Endothelial cell of umbilical vein (primary cell): Measurements from ENCODE around the gene DPP10. TPM values are rescaled to one million over a fixed set of nuclear protein-coding genes. Genes with fewer than 3 reads are reported as not detected.

Experiments
- BruUV-seq: library from RNA; stranded (reverse); fragments of 400-500 nt; replicated peaks from 2 replicates; lab custom pipeline; 2021; lab: Mats Ljungman, UMichigan
- CTCF ChIA-PET: fragments of 300-600, 350-600 bp; sonication (Branson Sonifier 250); formaldehyde crosslinking; loops from one replicate; lab custom pipeline; 2021; ENCODE audit warnings: antibody characterized with exemption, inconsistent platforms; lab: Charles Lee
- POLR2A ChIA-PET: fragments of 300-600, 350-600 bp; sonication (Branson Sonifier 250); formaldehyde crosslinking; loops from one replicate; lab custom pipeline; 2021; ENCODE audit warnings: antibody characterized with exemption, inconsistent platforms; lab: Charles Lee
- DNase-seq: peaks from one replicate; pipeline ENCODE4 v3.0.0-alpha.2; 2011; ENCODE audit warnings: low read depth, low spot score
- FAIRE-seq: peaks from 2 replicates; lab custom pipeline; 2011; peaks lifted over from hg19 to GRCh38; lab: Jason Lieb, UNC
- H2AFZ ChIP-seq: 2 replicates; pipeline ENCODE4 v1.6.0; 2012; ENCODE audit warnings: low read depth, low read length, control low read depth, inconsistent platforms
- H3K27ac ChIP-seq: 2 replicates; pipeline ENCODE4 v1.5.1; 2011; ENCODE audit warnings: low read depth, mild to moderate bottlenecking, control low read depth, low read length, moderate library complexity; ENCODE audit not compliant: insufficient read depth
- H3K27me3 ChIP-seq, 2 experiments: 2 replicates each; pipeline versions ENCODE4 v1.6.0 to v1.6.1; 2011; ENCODE audit warnings: low read length in 2 of 2, mixed read lengths in 1 of 2; ENCODE audit not compliant: control insufficient read depth in 2 of 2, insufficient read depth in 2 of 2
- H3K36me3 ChIP-seq, 2 experiments: 2 replicates in 1 of 2; 3 replicates in 1 of 2; pipeline ENCODE4 v1.5.1; 2011; ENCODE audit warnings: low read length in 2 of 2, mild to moderate bottlenecking in 1 of 2, moderate library complexity in 1 of 2; ENCODE audit not compliant: control insufficient read depth in 2 of 2, insufficient read depth in 2 of 2; ENCODE audit errors: extremely low read depth in 1 of 2
- H3K4me1 ChIP-seq: 3 replicates; pipeline ENCODE4 v1.5.1; 2011; ENCODE audit warnings: mild to moderate bottlenecking, low read length; ENCODE audit not compliant: control insufficient read depth, insufficient read depth; ENCODE audit errors: extremely low read depth
- H3K4me2 ChIP-seq: 2 replicates; pipeline ENCODE4 v1.6.1; 2011; ENCODE audit warnings: low read length, control low read depth, mixed read lengths; ENCODE audit not compliant: insufficient read depth
- H3K4me3 ChIP-seq, 3 experiments: fragments of 200-600 bp in 1 of 3; sonication (generic), shearing (Covaris generic) in 1 of 3; replicated peaks in 1 of 3; 2 replicates each; pipeline ENCODE4 v1.5.1; 2011 to 2016; ENCODE audit warnings: control low read depth in 3 of 3, low read length in 3 of 3, mild to moderate bottlenecking in 2 of 3, inconsistent platforms in 1 of 3, low read depth in 1 of 3, moderate library complexity in 1 of 3; ENCODE audit not compliant: insufficient read depth in 1 of 3
- H3K79me2 ChIP-seq: 2 replicates; pipeline ENCODE4 v1.6.0; 2012; ENCODE audit warnings: low read length, inconsistent platforms; ENCODE audit not compliant: control insufficient read depth, insufficient read depth
- H3K9ac ChIP-seq: replicated peaks from 2 replicates; pipeline ENCODE3; 2011; ENCODE audit warnings: low read length, control low read depth; ENCODE audit not compliant: insufficient read depth; ENCODE audit errors: extremely low read depth
- H3K9me1 ChIP-seq: replicated peaks from 3 replicates; pipeline ENCODE4 v1.6.0; 2011; ENCODE audit warnings: mild to moderate bottlenecking, low read length; ENCODE audit not compliant: control insufficient read depth, insufficient read depth; ENCODE audit errors: extremely low read depth
- H3K9me3 ChIP-seq: replicated peaks from 2 replicates; pipeline ENCODE4 v1.5.1; 2012; ENCODE audit warnings: low read length, inconsistent platforms; ENCODE audit not compliant: control insufficient read depth, insufficient read depth
- H4K20me1 ChIP-seq: replicated peaks from 2 replicates; pipeline ENCODE3; 2011; ENCODE audit warnings: mild to moderate bottlenecking, low read length; ENCODE audit not compliant: control insufficient read depth, insufficient read depth; ENCODE audit errors: extremely low read depth
- EZH2 ChIP-seq: IDR thresholded peaks from 2 replicates; pipeline ENCODE4 v1.6.1; 2012; ENCODE audit warnings: borderline replicate concordance, low read depth, mild to moderate bottlenecking, moderate library complexity, low read length, inconsistent platforms; ENCODE audit not compliant: severe bottlenecking
- FOS ChIP-seq: IDR thresholded peaks from 2 replicates; pipeline ENCODE4 v1.6.1; 2011; ENCODE audit warnings: mild to moderate bottlenecking, low read length, moderate library complexity, borderline replicate concordance; ENCODE audit not compliant: insufficient read depth
- GATA2 ChIP-seq: IDR thresholded peaks from 2 replicates; pipeline ENCODE4 v1.7.0; 2011; ENCODE audit warnings: low read depth, mild to moderate bottlenecking, moderate library complexity, mixed read lengths, low read length; ENCODE audit not compliant: insufficient read length, insufficient read depth
- JUN ChIP-seq: IDR thresholded peaks from 2 replicates; pipeline ENCODE4 v1.6.1; 2011; ENCODE audit warnings: borderline replicate concordance, low read depth; ENCODE audit not compliant: insufficient read length, insufficient read depth
- MYC ChIP-seq: IDR thresholded peaks from one replicate; pipeline ENCODE4 v1.6.1; 2011; ENCODE audit warnings: mild to moderate bottlenecking, low read depth, low read length
- POLR2A ChIP-seq: IDR thresholded peaks from 2 replicates; pipeline ENCODE4 v1.6.1; 2012; ENCODE audit warnings: low read depth, mild to moderate bottlenecking, control low read depth, low read length
- POLR2AphosphoS5 ChIP-seq: IDR thresholded peaks from 2 replicates; pipeline ENCODE4 v1.6.1; 2012; ENCODE audit warnings: low read depth, mild to moderate bottlenecking, control low read depth, low read length, moderate library complexity; ENCODE audit not compliant: insufficient read depth
- dilution Hi-C: fragments of 300-500 bp; cut with MboI; formaldehyde crosslinking; loops from one replicate; pipeline ENCODE4 v1.15.0; 2019; ENCODE audit warnings: low sequenced_read_pairs; ENCODE audit not compliant: extremely low pct_ligation_motif_present
- intact Hi-C: fragments of 100-400 bp; cut with micrococcal nuclease; formaldehyde crosslinking; loops from one replicate; pipeline ENCODE4 v1.10.0; 2022
- polyA plus RNA-seq, 4 experiments: library from polyadenylated mRNA; depleted of rRNA in 3 of 4; stranded (reverse) in 3 of 4; unstranded in 1 of 4; fragments of >200 nt; gene quantifications; 2 replicates each; pipeline versions ENCODE4 v1.2.1 to v1.2.3, GENCODE V29; 2011 to 2012; ENCODE audit warnings: missing spikeins in 1 of 4
- total RNA-seq: library from RNA; stranded (reverse); gene quantifications from 2 replicates; pipeline ENCODE4 v1.2.3, GENCODE V29; 2021
- TF ChIP-seq, protein P1 (sequence below): IDR thresholded peaks from 2 replicates; pipeline ENCODE4 v1.6.1; 2011; ENCODE audit not compliant: insufficient read depth, insufficient read length
- TF ChIP-seq, protein P2 (sequence below), 2 donors: IDR thresholded peaks; 1 replicate in 1 of 2; 2 replicates in 1 of 2; pipeline ENCODE4 v1.5.1; 2011; ENCODE audit warnings: low read length in 2 of 2, mild to moderate bottlenecking in 2 of 2, moderate library complexity in 2 of 2, control low read depth in 1 of 2, inconsistent platforms in 1 of 2, low read depth in 1 of 2; ENCODE audit not compliant: insufficient read depth in 1 of 2; ENCODE audit errors: extremely low read depth in 1 of 2

Gene DPP10
- total and polyA plus RNA-seq, 2 donors (not counting 3 experiments of a cell fraction or from before 2014, with no cell fraction given) = not detected

DNA sequence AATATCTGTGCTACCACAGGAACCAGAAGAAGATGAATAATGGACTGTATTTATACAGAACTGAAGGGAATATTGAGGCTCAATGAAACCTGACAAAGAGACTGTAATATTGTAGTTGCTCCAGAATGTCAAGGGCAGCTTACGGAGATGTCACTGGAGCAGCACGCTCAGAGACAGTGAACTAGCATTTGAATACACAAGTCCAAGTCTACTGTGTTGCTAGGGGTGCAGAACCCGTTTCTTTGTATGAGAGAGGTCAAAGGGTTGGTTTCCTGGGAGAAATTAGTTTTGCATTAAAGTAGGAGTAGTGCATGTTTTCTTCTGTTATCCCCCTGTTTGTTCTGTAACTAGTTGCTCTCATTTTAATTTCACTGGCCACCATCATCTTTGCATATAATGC, 1399.9 kb downstream of the DPP10 start:
- dilution Hi-C loops (no loop called here), intact Hi-C loops (no loop called here)
- Histone ChIP-seq H3K27ac (no peak overlapping the region), H4K20me1 (no peaks in the 10 kb centered on the region), H3K36me3 (no peaks in the 10 kb centered on the region), H3K4me3 (no peak overlapping the region), H3K4me1 (no peaks in the 10 kb centered on the region), H3K27me3 (no peaks in the 10 kb centered on the region), H3K9me1 (no peaks in the 10 kb centered on the region), H3K4me2 (no peak overlapping the region), H3K9ac (no peak overlapping the region), H3K9me3 (peaks cover 2% of the 10 kb centered on the region), H2AFZ (no peak overlapping the region), H3K79me2 (no peaks in the 10 kb centered on the region)
- POLR2A ChIA-PET = no interaction called here
- CTCF ChIA-PET = no interaction called here
- no TSS peak for BruUV-seq
- no peak for FAIRE-seq
- TF ChIP-seq POLR2A (no peak), MYC (no peak), EZH2 (no peak), JUN (no peak), FOS (no peak), GATA2 (no peak), POLR2AphosphoS5 (no peak)
- TF ChIP-seq, protein P1, sequence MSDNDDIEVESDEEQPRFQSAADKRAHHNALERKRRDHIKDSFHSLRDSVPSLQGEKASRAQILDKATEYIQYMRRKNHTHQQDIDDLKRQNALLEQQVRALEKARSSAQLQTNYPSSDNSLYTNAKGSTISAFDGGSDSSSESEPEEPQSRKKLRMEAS = no peak
- TF ChIP-seq, protein P2, sequence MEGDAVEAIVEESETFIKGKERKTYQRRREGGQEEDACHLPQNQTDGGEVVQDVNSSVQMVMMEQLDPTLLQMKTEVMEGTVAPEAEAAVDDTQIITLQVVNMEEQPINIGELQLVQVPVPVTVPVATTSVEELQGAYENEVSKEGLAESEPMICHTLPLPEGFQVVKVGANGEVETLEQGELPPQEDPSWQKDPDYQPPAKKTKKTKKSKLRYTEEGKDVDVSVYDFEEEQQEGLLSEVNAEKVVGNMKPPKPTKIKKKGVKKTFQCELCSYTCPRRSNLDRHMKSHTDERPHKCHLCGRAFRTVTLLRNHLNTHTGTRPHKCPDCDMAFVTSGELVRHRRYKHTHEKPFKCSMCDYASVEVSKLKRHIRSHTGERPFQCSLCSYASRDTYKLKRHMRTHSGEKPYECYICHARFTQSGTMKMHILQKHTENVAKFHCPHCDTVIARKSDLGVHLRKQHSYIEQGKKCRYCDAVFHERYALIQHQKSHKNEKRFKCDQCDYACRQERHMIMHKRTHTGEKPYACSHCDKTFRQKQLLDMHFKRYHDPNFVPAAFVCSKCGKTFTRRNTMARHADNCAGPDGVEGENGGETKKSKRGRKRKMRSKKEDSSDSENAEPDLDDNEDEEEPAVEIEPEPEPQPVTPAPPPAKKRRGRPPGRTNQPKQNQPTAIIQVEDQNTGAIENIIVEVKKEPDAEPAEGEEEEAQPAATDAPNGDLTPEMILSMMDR (IDR thresholded peaks at IDR 0.05; ENCODE audit: extremely low read depth in 1 of 2, insufficient read depth in 1 of 2, low read depth in 1 of 2, low read length in 2 of 2) = no peak
- no peak for DNase-seq
